ENCODE data around the gene ASS1. TPM values are rescaled to one million over a fixed set of nuclear protein-coding genes. Genes with fewer than 3 reads are reported as not detected.

ASS1 gene
- total RNA-seq, 2 donors from 2014 or later, result 0.69 to 1.4 TPM

- Mint-ChIP-seq H3K27me3 (peaks cover 3% of the 10 kb centered on the region), H3K27ac (no peak overlapping the region), H3K4me3 (no peak overlapping the region), H3K9me3 (no peaks in the 10 kb centered on the region), H3K4me1 (no peaks in the 10 kb centered on the region), H3K36me3 (ENCODE audit: low read depth) (no peaks in the 10 kb centered on the region)
- peak; percentile 9 for ATAC-seq (replicated peaks)
These were observed 35.5 kb upstream of the ASS1 start for GRCh38 chr9:130409246-130409645.

GRCh38 chr9:130410443-130410842 lies 34.3 kb upstream of the ASS1 start:
- Mint-ChIP-seq H3K4me3 (no peak overlapping the region), H3K9me3 (no peaks in the 10 kb centered on the region), H3K36me3 (ENCODE audit: low read depth) (no peaks in the 10 kb centered on the region), H3K27me3 (peaks cover 4% of the 10 kb centered on the region), H3K27ac (no peak overlapping the region), H3K4me1 (no peaks in the 10 kb centered on the region)
- ATAC-seq (replicated peaks), result no peak

GRCh38 chr9:130411566-130411915 lies 33.2 kb upstream of the ASS1 start:
- H3K4me3 Mint-ChIP-seq, result no peak overlapping the region
- no peaks in the 10 kb centered on the region for H3K36me3 Mint-ChIP-seq (ENCODE audit: low read depth)
- H3K9me3 Mint-ChIP-seq, result no peaks in the 10 kb centered on the region
- no peak for ATAC-seq (replicated peaks)
- no peaks in the 10 kb centered on the region for H3K4me1 Mint-ChIP-seq
- no peak overlapping the region for H3K27ac Mint-ChIP-seq
- H3K27me3 Mint-ChIP-seq, result peaks cover 4% of the 10 kb centered on the region

- no peak overlapping the region for H3K27ac Mint-ChIP-seq
- H3K4me1 Mint-ChIP-seq, result no peaks in the 10 kb centered on the region
- no peaks in the 10 kb centered on the region for H3K9me3 Mint-ChIP-seq
- no peaks in the 10 kb centered on the region for H3K36me3 Mint-ChIP-seq (ENCODE audit: low read depth)
- H3K4me3 Mint-ChIP-seq, result no peak overlapping the region
- peaks cover 4% of the 10 kb centered on the region for H3K27me3 Mint-ChIP-seq
- no peak for ATAC-seq (replicated peaks)
These were observed 30.6 kb upstream of the ASS1 start for GRCh38 chr9:130414081-130414731.

GRCh38 chr9:130414910-130415746 lies 29.6 kb upstream of the ASS1 start:
- Mint-ChIP-seq H3K27me3 (peaks cover 4% of the 10 kb centered on the region), H3K27ac (no peak overlapping the region), H3K4me1 (no peaks in the 10 kb centered on the region), H3K36me3 (ENCODE audit: low read depth) (no peaks in the 10 kb centered on the region), H3K4me3 (no peak overlapping the region), H3K9me3 (no peaks in the 10 kb centered on the region)
- ATAC-seq (replicated peaks), result no peak

GRCh38 chr9:130417602-130418001 lies 27.2 kb upstream of the ASS1 start:
- Mint-ChIP-seq H3K9me3 (no peaks in the 10 kb centered on the region), H3K27ac (no peak overlapping the region), H3K4me1 (no peaks in the 10 kb centered on the region), H3K36me3 (ENCODE audit: low read depth) (no peaks in the 10 kb centered on the region), H3K4me3 (no peak overlapping the region), H3K27me3 (peaks cover 8% of the 10 kb centered on the region)
- no peak for ATAC-seq (replicated peaks)

GRCh38 chr9:130418776-130419175 lies 26.0 kb upstream of the ASS1 start:
- Mint-ChIP-seq H3K27me3 (peaks cover 8% of the 10 kb centered on the region), H3K36me3 (ENCODE audit: low read depth) (no peaks in the 10 kb centered on the region), H3K4me3 (no peak overlapping the region), H3K27ac (no peak overlapping the region), H3K9me3 (no peaks in the 10 kb centered on the region), H3K4me1 (no peaks in the 10 kb centered on the region)
- ATAC-seq (replicated peaks), result no peak

GRCh38 chr9:130419521-130420035 lies 25.2 kb upstream of the ASS1 start:
- H3K36me3 Mint-ChIP-seq (ENCODE audit: low read depth), result no peaks in the 10 kb centered on the region
- H3K9me3 Mint-ChIP-seq, result no peaks in the 10 kb centered on the region
- ATAC-seq (replicated peaks), result no peak
- no peaks in the 10 kb centered on the region for H3K4me1 Mint-ChIP-seq
- H3K4me3 Mint-ChIP-seq, result no peak overlapping the region
- no peak overlapping the region for H3K27ac Mint-ChIP-seq
- peaks cover 3% of the 10 kb centered on the region for H3K27me3 Mint-ChIP-seq

- H3K9me3 Mint-ChIP-seq, result no peaks in the 10 kb centered on the region
These were observed 23.5 kb upstream of the ASS1 start for GRCh38 chr9:130421154-130421801.

GRCh38 chr9:130421802-130422276 lies 22.9 kb upstream of the ASS1 start:
- no peak overlapping the region for H3K27ac Mint-ChIP-seq
- H3K9me3 Mint-ChIP-seq, result no peaks in the 10 kb centered on the region
- no peaks in the 10 kb centered on the region for H3K36me3 Mint-ChIP-seq (ENCODE audit: low read depth)
- no peaks in the 10 kb centered on the region for H3K4me1 Mint-ChIP-seq
- no peak overlapping the region for H3K4me3 Mint-ChIP-seq
- H3K27me3 Mint-ChIP-seq, result peaks cover 9% of the 10 kb centered on the region
- ATAC-seq (replicated peaks), result no peak

More at GRCh38 chr9:130421154-130421801, 23.5 kb upstream of the ASS1 start:
- H3K27ac Mint-ChIP-seq, result no peak overlapping the region
- no peaks in the 10 kb centered on the region for H3K36me3 Mint-ChIP-seq (ENCODE audit: low read depth)
- no peak overlapping the region for H3K4me3 Mint-ChIP-seq
- no peak for ATAC-seq (replicated peaks)
- H3K27me3 Mint-ChIP-seq, result peaks cover 6% of the 10 kb centered on the region
- H3K4me1 Mint-ChIP-seq, result no peaks in the 10 kb centered on the region

- no peak for ATAC-seq (replicated peaks)
- Mint-ChIP-seq H3K36me3 (ENCODE audit: low read depth) (no peaks in the 10 kb centered on the region), H3K27me3 (peaks cover 11% of the 10 kb centered on the region), H3K4me3 (no peak overlapping the region), H3K9me3 (no peaks in the 10 kb centered on the region), H3K4me1 (no peaks in the 10 kb centered on the region), H3K27ac (no peak overlapping the region)
These were observed 22.2 kb upstream of the ASS1 start for GRCh38 chr9:130422546-130422945.

- Mint-ChIP-seq H3K9me3 (no peaks in the 10 kb centered on the region), H3K4me3 (no peak overlapping the region), H3K4me1 (no peaks in the 10 kb centered on the region), H3K27me3 (peaks cover 11% of the 10 kb centered on the region), H3K36me3 (ENCODE audit: low read depth) (no peaks in the 10 kb centered on the region), H3K27ac (no peak overlapping the region)
- ATAC-seq (replicated peaks), result no peak
These were observed 21.5 kb upstream of the ASS1 start for GRCh38 chr9:130423272-130423671.

- H3K36me3 Mint-ChIP-seq (ENCODE audit: low read depth), result no peaks in the 10 kb centered on the region
- no peaks in the 10 kb centered on the region for H3K9me3 Mint-ChIP-seq
- ATAC-seq (replicated peaks), result no peak
- H3K4me3 Mint-ChIP-seq, result no peak overlapping the region
- no peaks in the 10 kb centered on the region for H3K4me1 Mint-ChIP-seq
- H3K27ac Mint-ChIP-seq, result no peak overlapping the region
- H3K27me3 Mint-ChIP-seq, result peaks cover 12% of the 10 kb centered on the region
These were observed 19.9 kb upstream of the ASS1 start for GRCh38 chr9:130424595-130425454.
